IPS-NIHi11 (cell line): ENCODE results near the gene CASK.

Experiments
- DNase-seq: peaks from one replicate; pipeline ENCODE4 v3.0.0; 2012; ENCODE audit warnings: mixed read lengths, low spot score

Gene CASK

GRCh38 chrX:41837270-41837944 is 85.9 kb downstream of the CASK start:
- DNase-seq = no peak

DNA sequence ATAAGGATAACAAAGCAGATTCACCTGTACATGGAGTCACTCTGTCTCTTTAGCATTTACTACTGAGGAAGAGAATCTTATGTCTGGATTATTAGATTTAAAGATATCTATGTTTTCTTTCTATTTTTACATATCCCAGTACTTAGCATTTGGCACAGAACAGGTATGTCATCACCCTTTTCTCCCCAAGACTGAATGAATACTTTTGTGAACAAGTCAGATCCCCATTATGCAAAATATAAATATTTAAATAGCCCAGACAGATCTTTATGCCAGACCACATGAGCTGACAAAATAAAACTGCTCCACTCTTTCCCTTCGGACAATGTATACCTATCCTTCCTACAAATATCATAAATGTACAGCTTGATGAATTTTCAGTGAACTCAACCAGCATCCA is 94.5 kb downstream of the CASK start:
- no peak for DNase-seq

- DNase-seq = no peak
These were observed 95.5 kb downstream of the CASK start for GRCh38 chrX:41827886-41828285.

DNA sequence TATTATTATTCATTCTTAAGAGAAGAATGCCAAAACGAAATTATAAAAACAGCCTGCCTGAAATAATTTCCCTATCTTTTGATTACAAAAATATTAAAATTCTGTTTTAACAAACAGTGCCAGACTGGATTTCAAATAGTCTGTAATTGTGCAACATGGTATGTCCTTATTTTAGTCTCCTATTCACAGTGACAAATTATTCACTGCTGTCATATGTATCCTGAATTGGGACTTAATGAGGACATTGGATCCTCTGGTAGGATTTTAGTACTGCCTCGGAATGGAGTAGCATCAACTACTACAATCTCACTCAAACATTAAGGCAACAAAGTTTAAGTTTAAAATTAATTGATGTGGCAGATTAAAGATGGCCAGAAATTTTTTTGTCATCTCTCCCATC is 97.6 kb downstream of the CASK start:
- no peak for DNase-seq

DNA sequence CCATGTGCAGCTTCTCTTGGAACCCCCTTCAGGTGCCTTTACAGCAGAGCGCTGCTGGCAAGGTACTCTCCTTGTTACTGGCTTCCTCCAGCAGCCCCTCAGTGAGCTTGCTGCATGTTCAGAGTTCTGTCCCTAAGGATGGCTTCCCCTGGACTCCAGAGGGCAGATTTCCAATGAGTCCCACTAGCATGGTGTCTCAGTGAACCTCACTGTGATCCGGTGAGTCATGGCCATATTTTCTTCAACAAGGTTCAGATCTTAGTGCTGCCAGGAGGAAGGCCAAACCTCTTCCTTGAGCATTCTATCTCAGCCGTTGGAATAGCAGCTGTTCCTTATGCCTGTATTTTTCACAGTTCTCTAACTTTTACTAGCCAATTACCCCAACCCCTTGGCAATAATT is 98.8 kb downstream of the CASK start:
- DNase-seq = peak; percentile 2

- DNase-seq = no peak
These were observed 100.0 kb downstream of the CASK start for GRCh38 chrX:41823402-41823801.

DNA sequence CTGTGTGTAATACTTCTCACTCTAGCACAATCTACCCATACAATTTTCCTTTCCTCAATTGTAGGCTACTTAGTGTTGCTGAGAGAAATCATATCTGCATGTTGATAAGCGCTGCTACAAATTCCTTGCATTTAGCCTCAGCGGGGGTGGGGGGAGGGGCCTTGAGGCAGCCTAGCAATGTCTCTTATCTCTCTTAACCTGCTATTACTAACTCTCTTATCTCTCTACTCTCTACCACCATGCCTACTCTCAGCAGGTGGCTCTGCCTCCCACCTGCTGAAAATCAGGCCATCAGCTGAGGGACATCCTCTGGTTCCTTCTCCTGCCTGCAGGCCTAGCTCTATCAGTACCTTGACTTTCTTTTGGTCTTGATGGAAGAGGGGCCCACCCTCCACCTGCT is 100.5 kb downstream of the CASK start:
- peak; percentile 2 for DNase-seq

- no peak for DNase-seq
These were observed 115.3 kb downstream of the CASK start for GRCh38 chrX:41808047-41808446.

GRCh38 chrX:41802958-41803357 is 120.4 kb downstream of the CASK start:
- no peak for DNase-seq

DNA sequence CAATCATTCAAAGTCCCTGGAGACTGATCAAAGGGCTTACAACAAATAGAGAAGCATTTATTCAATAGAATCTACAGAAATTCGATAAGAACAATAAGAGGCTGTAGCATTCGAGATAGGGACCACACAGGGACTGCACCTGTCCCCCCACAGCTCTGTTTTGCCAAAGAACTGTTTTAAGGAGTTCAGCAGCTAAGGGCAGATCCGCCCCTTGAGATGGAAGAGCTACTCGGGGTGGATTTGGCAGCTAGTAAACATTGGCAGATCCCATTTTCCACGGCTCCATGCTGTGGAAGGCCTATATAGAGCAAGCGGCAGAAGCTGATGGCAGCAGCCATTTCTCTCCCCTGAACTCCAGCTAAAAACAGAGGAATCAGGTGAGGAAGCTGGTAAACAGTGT is 123.7 kb downstream of the CASK start:
- no peak for DNase-seq

GRCh38 chrX:41796577-41796976 is 126.8 kb downstream of the CASK start:
- no peak for DNase-seq

DNA sequence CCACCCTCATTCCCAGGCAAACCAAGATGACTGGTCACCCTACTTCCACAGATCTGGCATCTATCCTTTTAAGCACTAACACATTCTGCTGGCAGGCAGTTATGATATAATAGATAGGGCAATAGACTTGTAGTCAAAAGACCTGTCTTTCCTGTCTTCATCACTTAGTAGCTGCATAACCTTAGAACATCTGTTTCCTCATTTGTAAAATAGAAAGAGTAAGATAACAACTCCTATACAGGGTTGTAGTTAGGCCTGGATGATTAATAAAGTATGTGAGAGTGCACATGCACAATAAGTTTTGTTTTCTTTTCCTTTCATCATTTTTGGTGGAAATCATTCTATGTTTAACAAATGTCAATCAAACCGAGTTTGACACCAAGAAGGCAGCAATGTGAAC is 127.3 kb downstream of the CASK start:
- no peak for DNase-seq

DNA sequence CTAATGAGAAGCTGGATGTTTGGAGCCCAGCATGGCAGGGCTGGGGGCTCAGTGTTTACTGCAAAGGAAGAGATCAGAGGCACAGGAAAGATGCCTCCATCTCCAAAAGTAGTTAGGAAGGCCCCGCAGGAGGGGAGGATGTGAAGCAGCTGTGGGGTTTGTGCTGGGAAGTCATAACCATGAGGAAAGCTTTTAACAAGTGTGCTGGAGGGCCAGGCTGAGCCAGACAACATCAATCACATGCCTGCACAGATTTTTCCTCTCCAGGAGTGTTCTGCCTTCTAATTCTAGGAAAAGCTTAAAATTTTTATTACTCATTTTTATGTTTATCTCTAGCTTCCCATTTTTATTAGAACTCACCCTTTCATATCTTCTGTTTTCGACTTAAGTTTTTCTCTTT is 134.0 kb downstream of the CASK start:
- DNase-seq = peak; percentile 7

- DNase-seq = no peak
These were observed 137.7 kb downstream of the CASK start for GRCh38 chrX:41785685-41786084.

DNA sequence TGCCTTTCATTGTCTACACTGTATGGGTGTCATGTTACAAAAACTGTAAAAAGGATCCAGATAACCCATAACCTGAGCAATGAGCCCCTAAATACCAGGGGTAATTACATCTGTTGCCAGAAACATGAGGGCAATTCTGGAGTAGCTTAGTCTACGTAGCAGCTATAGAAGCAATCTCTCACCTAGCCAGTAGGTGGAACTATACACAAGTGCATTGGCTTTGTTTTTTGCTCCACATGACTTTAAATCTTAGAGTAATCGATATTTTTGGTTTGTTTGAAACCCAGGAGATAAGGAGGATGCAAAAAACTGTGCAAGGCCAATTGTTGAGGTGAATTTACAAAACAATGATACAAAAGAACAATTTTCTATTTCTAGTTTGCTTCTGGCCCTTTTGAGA is 141.9 kb downstream of the CASK start:
- DNase-seq = peak; percentile 38

DNA sequence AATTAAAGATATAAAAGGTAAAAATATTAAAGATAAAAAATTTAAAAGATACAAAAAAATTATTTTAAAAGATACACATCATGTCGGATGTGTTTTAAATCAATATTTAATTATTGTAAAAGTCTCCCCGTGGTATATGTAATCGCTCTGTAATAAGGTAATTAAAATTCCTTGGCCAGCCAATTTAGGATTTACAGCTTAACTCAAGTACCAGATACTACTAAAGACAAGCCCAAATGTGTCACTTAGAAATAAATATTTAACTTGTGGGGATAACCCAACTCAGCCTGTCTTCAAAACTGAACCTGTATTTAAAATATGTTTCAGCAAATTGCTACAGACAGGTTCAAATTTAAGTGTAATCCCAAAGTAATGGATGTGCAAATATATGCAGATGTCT is 143.4 kb downstream of the CASK start:
- no peak for DNase-seq

DNA sequence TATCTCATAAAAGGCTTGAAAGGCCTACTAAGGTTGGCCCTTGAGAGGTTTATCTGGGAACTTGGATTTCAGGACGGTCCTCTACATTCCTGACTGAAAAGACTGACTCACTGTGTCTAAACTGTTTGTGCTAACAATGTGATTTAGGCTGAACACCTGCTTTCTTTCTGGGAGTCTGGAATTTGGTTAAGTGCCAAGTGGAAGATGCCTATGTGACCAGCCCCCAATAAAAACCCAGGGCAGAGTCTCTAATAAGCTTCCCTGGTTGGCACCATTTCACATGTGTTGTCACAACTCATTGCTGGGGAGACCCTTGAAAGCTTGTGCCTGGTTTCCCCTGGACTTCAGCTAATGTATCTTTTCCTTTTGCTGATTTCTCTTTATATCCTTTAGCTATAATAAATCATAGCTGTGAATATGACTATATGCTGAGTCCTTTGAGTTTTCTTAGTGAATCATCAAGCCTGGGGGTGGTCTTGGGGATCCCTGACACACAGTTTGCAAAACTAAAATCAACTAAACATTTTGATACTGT is 144.3 kb downstream of the CASK start:
- no peak for DNase-seq

GRCh38 chrX:41761702-41762101 is 161.7 kb downstream of the CASK start:
- DNase-seq = no peak

DNA sequence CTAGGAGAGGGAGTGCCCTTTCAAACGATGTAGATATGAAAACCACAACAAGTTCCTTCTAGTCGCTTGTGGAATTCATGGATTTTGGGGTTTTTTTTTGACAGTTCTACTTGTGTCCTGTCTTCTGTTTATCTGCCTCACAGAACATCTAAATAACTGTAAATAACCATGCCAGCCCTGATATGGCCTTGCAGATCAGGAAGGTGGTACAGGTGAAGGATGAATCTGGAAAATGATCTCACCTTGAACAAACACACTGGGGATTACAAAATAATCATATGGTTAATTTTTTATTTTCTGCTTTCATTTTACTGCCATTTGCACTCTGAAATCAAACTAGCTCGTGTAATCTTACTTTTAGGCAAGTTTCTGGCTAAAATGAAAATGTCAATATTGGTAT is 162.2 kb downstream of the CASK start:
- no peak for DNase-seq

DNA sequence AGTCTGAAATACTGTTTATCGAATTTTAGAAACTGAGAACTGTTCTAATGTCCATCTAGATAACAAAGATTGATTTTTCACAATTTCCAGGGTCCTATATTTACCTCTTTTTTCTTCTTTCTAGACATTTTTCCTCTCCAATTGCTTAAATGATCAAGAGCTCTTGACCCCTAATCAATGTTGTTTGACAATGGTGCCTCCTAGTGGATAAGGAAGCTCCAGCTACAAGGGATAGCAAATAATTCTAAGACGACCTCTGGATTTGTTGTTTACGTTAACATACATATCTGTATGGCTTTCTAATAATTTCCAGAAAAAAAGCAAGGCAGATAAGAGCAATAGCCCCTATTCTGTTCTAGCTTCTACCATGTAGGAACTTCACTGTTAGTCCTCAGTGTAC is 163.5 kb downstream of the CASK start:
- DNase-seq = peak; percentile 10

DNA sequence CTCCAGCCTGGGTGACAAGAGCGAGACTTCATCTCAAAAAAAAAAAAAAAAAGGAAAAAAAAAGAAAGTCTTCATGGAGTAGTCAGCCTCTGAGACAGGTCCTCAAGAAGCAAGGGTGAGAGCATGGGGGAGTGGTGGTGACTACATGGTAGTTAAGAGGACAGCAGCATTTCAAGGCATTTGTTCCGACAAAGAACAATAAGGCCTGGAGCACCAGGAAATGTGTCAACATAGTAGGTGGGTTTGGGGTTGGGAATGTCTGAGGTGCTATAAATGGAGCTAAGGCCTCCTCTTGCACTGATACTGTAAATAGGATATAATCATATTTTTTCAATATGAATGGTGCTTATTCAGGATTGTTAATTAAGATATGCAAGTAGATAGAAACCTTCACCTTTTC is 165.0 kb downstream of the CASK start:
- no peak for DNase-seq

- no peak for DNase-seq
These were observed 172.6 kb downstream of the CASK start for GRCh38 chrX:41750716-41751115.

DNA sequence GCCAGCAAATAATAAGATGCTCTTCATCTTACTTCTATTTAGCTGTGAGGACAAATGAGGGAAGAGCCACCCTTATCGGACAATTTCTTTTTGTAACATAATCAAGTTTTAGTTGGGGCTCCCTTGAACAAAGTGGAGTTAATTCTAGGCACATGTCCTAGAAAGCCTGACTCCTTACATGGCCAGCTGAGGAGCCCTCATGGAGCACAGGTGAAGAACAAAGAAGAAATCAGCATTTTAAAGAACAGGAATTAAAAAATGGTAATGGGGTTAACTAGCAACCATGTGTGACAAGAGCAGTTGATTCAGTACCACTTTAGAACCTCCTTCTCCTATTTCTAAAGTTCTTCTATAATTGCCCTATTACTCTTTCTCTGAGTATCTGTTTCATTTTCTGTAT is 183.5 kb downstream of the CASK start:
- no peak for DNase-seq

DNA sequence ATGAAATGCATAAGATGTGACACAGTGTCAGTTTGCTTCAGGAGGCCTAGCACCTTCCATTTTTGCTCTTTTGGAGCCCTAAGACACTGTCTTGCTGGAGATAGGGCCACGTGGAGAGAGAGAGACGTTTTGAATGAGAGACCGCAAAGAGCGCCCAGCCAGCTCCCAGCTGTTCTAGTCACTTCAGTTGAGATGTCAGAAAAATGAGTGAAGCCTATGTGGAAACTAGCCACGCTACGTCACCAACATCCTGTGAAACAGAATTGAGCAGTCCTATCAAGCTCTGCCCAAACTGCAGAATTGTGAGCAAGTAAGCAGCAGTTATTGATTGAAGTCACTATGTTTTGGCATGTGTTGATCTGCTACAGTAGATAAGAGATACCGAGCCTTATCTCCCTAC is 186.3 kb downstream of the CASK start:
- no peak for DNase-seq
